ENCODE measurements around the gene FXR2. TPM values are rescaled to one million over a fixed set of nuclear protein-coding genes. Genes with fewer than 3 reads are reported as not detected.

The FXR2 gene
- total RNA-seq, 1 experiment from 2014 or later: 36.4 TPM

DNA sequence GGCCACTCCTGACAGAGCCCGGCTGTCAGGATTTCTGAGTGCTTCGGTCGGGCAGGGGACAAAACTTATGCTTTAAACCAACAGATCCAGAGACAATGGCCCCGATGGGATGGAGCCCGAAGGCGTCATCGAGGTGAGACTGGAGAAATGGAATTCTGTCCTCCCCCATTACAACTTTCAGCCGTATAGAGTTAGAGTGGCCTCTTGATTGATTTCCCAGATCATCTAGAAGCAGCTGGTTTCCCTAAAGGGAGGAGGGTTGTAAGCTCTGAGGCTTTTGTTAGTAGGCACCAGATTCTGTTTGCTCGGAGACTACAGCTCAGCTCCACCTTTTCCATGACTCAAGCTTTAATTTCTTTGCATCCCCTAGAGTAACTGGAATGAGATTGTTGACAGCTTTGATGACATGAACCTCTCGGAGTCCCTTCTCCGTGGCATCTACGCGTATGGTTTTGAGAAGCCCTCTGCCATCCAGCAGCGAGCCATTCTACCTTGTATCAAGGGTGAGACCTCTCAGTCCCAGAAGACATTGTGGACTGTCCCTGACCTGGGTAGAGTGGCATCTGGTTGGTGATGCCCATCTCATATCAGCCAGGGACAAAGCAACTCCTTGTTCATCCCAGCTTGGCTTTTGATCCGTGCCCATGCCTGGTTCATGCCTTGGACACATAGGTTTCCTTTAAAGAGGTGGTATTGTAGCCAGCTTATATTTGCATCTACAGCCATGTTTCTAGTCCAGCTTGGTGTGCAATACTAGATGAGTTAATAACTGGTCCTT is 40.3 kb downstream of the FXR2 start:
- no peaks in the 10 kb centered on the region for H3K9me3 ChIP-seq (ENCODE audit: control insufficient read depth, low read depth, low read length)
- H3K4me3 Mint-ChIP-seq: peak overlapping the region; percentile 98
- no peak overlapping the region for H2BK5ac ChIP-seq (ENCODE audit: insufficient read length, low read length)
- DNase-seq: no peak
- H2BK120ac ChIP-seq (ENCODE audit: low read depth, low read length, poor library complexity, severe bottlenecking): no peak overlapping the region
- H3K79me2 ChIP-seq (ENCODE audit: insufficient read depth, low read length): peaks cover 21% of the 10 kb centered on the region; the same call in 1 of the 2 replicates
- H3K4me1 Mint-ChIP-seq: peaks cover 45% of the 10 kb centered on the region in 2 experiments
- H3K23me2 ChIP-seq (ENCODE audit: insufficient read length, low read depth, low read length, poor library complexity, severe bottlenecking): peaks cover 5% of the 10 kb centered on the region
- peak overlapping the region; percentile 67 for H3K9ac ChIP-seq (ENCODE audit: extremely low read depth, insufficient read length, low read length)
- peaks cover 2% of the 10 kb centered on the region for H3K79me1 ChIP-seq (ENCODE audit: insufficient read depth, low read depth, low read length, poor library complexity, severe bottlenecking)
- peaks cover 10% of the 10 kb centered on the region for H3K27me3 Mint-ChIP-seq (ENCODE audit: low read depth)
- no peak overlapping the region for H3K56ac ChIP-seq (ENCODE audit: insufficient read length, low read depth, low read length)
- H2BK20ac ChIP-seq (ENCODE audit: low read depth, low read length, poor library complexity, severe bottlenecking): no peak overlapping the region
- H3K18ac ChIP-seq (ENCODE audit: insufficient read length, low read depth, low read length): no peak overlapping the region
- H4K91ac ChIP-seq (ENCODE audit: insufficient read length, low read depth, low read length): no peak overlapping the region
- H3K36me3 Mint-ChIP-seq (ENCODE audit: insufficient read depth in 1 of 3, low read depth in 3 of 3): peaks cover 66 to 95% (median 85%) of the 10 kb centered on the region in 3 experiments
- no peak overlapping the region for H2BK15ac ChIP-seq (ENCODE audit: low read depth, low read length)
- no peak overlapping the region for H4K8ac ChIP-seq (replicated peaks; ENCODE audit: insufficient read length, low read depth, low read length)
- H3K9me3 Mint-ChIP-seq: peaks cover 3 to 7% of the 10 kb centered on the region in 2 experiments; a peak in 3 of 5 replicates
- H3K27me3 ChIP-seq (ENCODE audit: insufficient read depth, low read length): no peaks in the 10 kb centered on the region
- peak overlapping the region; percentile 88 for H3K4me2 ChIP-seq (ENCODE audit: insufficient read depth, insufficient read length, low read length)
- no peak overlapping the region for H3K4ac ChIP-seq (ENCODE audit: low read depth, low read length)
- no CpG with 5 or more reads among the region's 15 CpGs for WGBS (ENCODE audit: extremely low coverage, insufficient read length, low lambda C conversion rate)
- no peak overlapping the region for H3K14ac ChIP-seq (ENCODE audit: insufficient read depth, low read length)
- no peak overlapping the region for H2AK5ac ChIP-seq (ENCODE audit: insufficient read length, low read length)
- H2AFZ ChIP-seq (ENCODE audit: low read length): no peak overlapping the region
- H3T11ph ChIP-seq (ENCODE audit: low read length): no peak overlapping the region
- TF ChIP-seq, protein P1, sequence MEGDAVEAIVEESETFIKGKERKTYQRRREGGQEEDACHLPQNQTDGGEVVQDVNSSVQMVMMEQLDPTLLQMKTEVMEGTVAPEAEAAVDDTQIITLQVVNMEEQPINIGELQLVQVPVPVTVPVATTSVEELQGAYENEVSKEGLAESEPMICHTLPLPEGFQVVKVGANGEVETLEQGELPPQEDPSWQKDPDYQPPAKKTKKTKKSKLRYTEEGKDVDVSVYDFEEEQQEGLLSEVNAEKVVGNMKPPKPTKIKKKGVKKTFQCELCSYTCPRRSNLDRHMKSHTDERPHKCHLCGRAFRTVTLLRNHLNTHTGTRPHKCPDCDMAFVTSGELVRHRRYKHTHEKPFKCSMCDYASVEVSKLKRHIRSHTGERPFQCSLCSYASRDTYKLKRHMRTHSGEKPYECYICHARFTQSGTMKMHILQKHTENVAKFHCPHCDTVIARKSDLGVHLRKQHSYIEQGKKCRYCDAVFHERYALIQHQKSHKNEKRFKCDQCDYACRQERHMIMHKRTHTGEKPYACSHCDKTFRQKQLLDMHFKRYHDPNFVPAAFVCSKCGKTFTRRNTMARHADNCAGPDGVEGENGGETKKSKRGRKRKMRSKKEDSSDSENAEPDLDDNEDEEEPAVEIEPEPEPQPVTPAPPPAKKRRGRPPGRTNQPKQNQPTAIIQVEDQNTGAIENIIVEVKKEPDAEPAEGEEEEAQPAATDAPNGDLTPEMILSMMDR (conservative IDR thresholded peaks at IDR 0.05): no peak
- H3K27ac ChIP-seq (ENCODE audit: insufficient read length, low read depth, low read length): no peak overlapping the region
- H4K20me1 ChIP-seq (ENCODE audit: control insufficient read depth, insufficient read depth, insufficient read length): no peaks in the 10 kb centered on the region
- no peak overlapping the region for H4K5ac ChIP-seq (ENCODE audit: insufficient read length, low read depth, low read length)
- peaks cover 4% of the 10 kb centered on the region; the same call in 1 of the 2 replicates for H3K4me1 ChIP-seq (ENCODE audit: insufficient read depth, low read length)
- no peak overlapping the region for H3K23ac ChIP-seq (ENCODE audit: insufficient read length, low read depth, low read length)
- H3K27ac Mint-ChIP-seq: peak overlapping the region; percentile 90 to 97 (median 96)
- H2BK12ac ChIP-seq (ENCODE audit: insufficient read length, low read depth, low read length): no peak overlapping the region

All from H9 (cell line).